Esophagus (tissue), 2 donors: ENCODE data around the gene TRPM5. TPM values are rescaled to one million over a fixed set of nuclear protein-coding genes. Genes with fewer than 3 reads are reported as not detected.

Experiments used
- H3K27ac ChIP-seq, 2 donors: one replicate each; pipeline ENCODE4 v1.5.1; 2013; ENCODE audit warnings: low read depth in 2 of 2, mild to moderate bottlenecking in 2 of 2, inconsistent platforms in 1 of 2, low read length in 1 of 2, moderate library complexity in 1 of 2
- H3K27me3 ChIP-seq, 2 donors: one replicate each; pipeline ENCODE4 v1.6.1; 2013; ENCODE audit warnings: low read length in 2 of 2, control low read depth in 1 of 2, mild to moderate bottlenecking in 1 of 2; ENCODE audit not compliant: insufficient read depth in 2 of 2, control insufficient read depth in 1 of 2
- H3K36me3 ChIP-seq, 2 donors: one replicate each; pipeline ENCODE4 v1.6.1; 2013; ENCODE audit warnings: low read length in 1 of 2; ENCODE audit not compliant: control insufficient read depth in 2 of 2, insufficient read depth in 2 of 2
- H3K4me1 ChIP-seq, 2 donors: one replicate each; pipeline ENCODE4 v1.6.1; 2013; ENCODE audit warnings: low read length in 1 of 2; ENCODE audit not compliant: control insufficient read depth in 2 of 2, insufficient read depth in 2 of 2
- H3K4me3 ChIP-seq, 2 donors: one replicate each; pipeline ENCODE4 v1.5.1; 2013; ENCODE audit warnings: low read length in 2 of 2, mild to moderate bottlenecking in 2 of 2, low read depth in 1 of 2, moderate library complexity in 1 of 2
- H3K9me3 ChIP-seq, 2 donors: one replicate each; pipeline ENCODE4 v1.6.1; 2013; ENCODE audit warnings: mild to moderate bottlenecking in 2 of 2, low read depth in 1 of 2, low read length in 1 of 2, moderate library complexity in 1 of 2; ENCODE audit not compliant: control insufficient read depth in 2 of 2, insufficient read depth in 1 of 2
- WGBS, 2 donors: extraction: QIAGEN DNeasy Blood & Tissue Kit; methylation state at CpG; one replicate each; pipeline ENCODE4 v1.1.7; 2013; 5-methylcytosine and 5-hydroxymethylcytosine counted together
- polyA plus RNA-seq, 2 donors: library from polyadenylated mRNA; stranded (reverse); fragments of 200-250 nt; gene quantifications; one replicate each; pipeline ENCODE4 v1.2.3, GENCODE V29; 2013
- donor health status: healthy with polysubstance abuse.
- donor health status: Bipolar disorder and iron deficiency.

Gene TRPM5
- polyA plus RNA-seq, 2 donors = 0.01 TPM; not detected in 1

- Histone ChIP-seq H3K36me3 (no peaks in the 10 kb centered on the region), H3K4me3 (no peak overlapping the region), H3K9me3 (peaks cover 0 to 4% of the 10 kb centered on the region in 2 donors), H3K27ac (no peak overlapping the region), H3K27me3 (no peaks in the 10 kb centered on the region), H3K4me1 (peaks cover 0 to 9% of the 10 kb centered on the region in 2 donors)
- WGBS, 2 donors = 78 to 82% methylated on average over 17 of the region's 17 CpGs
These were observed 26.9 kb upstream of the TRPM5 start for GRCh38 chr11:2471048-2471803.

- Histone ChIP-seq H3K27ac (no peak overlapping the region), H3K27me3 (no peaks in the 10 kb centered on the region), H3K9me3 (peaks cover 0 to 4% of the 10 kb centered on the region in 2 donors), H3K36me3 (no peaks in the 10 kb centered on the region), H3K4me1 (peaks cover 0 to 9% of the 10 kb centered on the region in 2 donors), H3K4me3 (no peak overlapping the region)
- WGBS, 2 donors = 82 to 88% methylated on average over 7 of the region's 7 CpGs
These were observed 26.2 kb upstream of the TRPM5 start for GRCh38 chr11:2470495-2470894.

GRCh38 chr11:2468363-2469235, 24.3 kb upstream of the TRPM5 start:
- Histone ChIP-seq H3K36me3 (no peaks in the 10 kb centered on the region), H3K27ac (no peak overlapping the region), H3K9me3 (peaks cover 0 to 4% of the 10 kb centered on the region in 2 donors), H3K4me3 (no peak overlapping the region), H3K27me3 (no peaks in the 10 kb centered on the region), H3K4me1 (peaks cover 0 to 9% of the 10 kb centered on the region in 2 donors)
- WGBS, 2 donors = 82 to 87% methylated on average over 21 of the region's 21 CpGs

- Histone ChIP-seq H3K27ac (no peak overlapping the region), H3K4me1 (peaks cover 3 to 9% of the 10 kb centered on the region in 2 donors), H3K36me3 (no peaks in the 10 kb centered on the region), H3K4me3 (no peak overlapping the region), H3K27me3 (no peaks in the 10 kb centered on the region), H3K9me3 (peaks cover 0 to 4% of the 10 kb centered on the region in 2 donors)
- WGBS, 2 donors = 86 to 89% methylated on average over 7 of the region's 7 CpGs
These were observed 23.4 kb upstream of the TRPM5 start for GRCh38 chr11:2467695-2468055.

- Histone ChIP-seq H3K36me3 (no peaks in the 10 kb centered on the region), H3K4me1 (peaks cover 3 to 9% of the 10 kb centered on the region in 2 donors), H3K27ac (no peak overlapping the region), H3K9me3 (peaks cover 0 to 4% of the 10 kb centered on the region in 2 donors), H3K4me3 (no peak overlapping the region), H3K27me3 (no peaks in the 10 kb centered on the region)
- WGBS, 2 donors = 78 to 81% methylated on average over 16 of the region's 16 CpGs
These were observed 22.8 kb upstream of the TRPM5 start for GRCh38 chr11:2466869-2467694.

GRCh38 chr11:2466069-2466801, 21.9 kb upstream of the TRPM5 start:
- Histone ChIP-seq H3K27me3 (no peaks in the 10 kb centered on the region), H3K36me3 (no peaks in the 10 kb centered on the region), H3K4me1 (peaks cover 3 to 7% of the 10 kb centered on the region in 2 donors), H3K27ac (no peak overlapping the region), H3K4me3 (no peak overlapping the region), H3K9me3 (no peaks in the 10 kb centered on the region)
- 74 to 79% methylated on average over 7 to 9 of the region's 9 CpGs for WGBS, 2 donors

- Histone ChIP-seq H3K4me3 (no peak overlapping the region), H3K9me3 (no peaks in the 10 kb centered on the region), H3K36me3 (no peaks in the 10 kb centered on the region), H3K27ac (no peak overlapping the region), H3K27me3 (no peaks in the 10 kb centered on the region), H3K4me1 (peaks cover 3 to 7% of the 10 kb centered on the region in 2 donors)
- 75 to 88% methylated on average over 20 of the region's 20 CpGs for WGBS, 2 donors
These were observed 21.1 kb upstream of the TRPM5 start for GRCh38 chr11:2465202-2466068.

GRCh38 chr11:2464451-2465165, 20.3 kb upstream of the TRPM5 start:
- Histone ChIP-seq H3K9me3 (no peaks in the 10 kb centered on the region), H3K4me3 (no peak overlapping the region), H3K27me3 (no peaks in the 10 kb centered on the region), H3K4me1 (peaks cover 3 to 7% of the 10 kb centered on the region in 2 donors), H3K36me3 (no peaks in the 10 kb centered on the region), H3K27ac (no peak overlapping the region)
- WGBS, 2 donors = 84 to 91% methylated on average over 13 of the region's 13 CpGs
